ENCODE results near the gene PSPN.

DNA sequence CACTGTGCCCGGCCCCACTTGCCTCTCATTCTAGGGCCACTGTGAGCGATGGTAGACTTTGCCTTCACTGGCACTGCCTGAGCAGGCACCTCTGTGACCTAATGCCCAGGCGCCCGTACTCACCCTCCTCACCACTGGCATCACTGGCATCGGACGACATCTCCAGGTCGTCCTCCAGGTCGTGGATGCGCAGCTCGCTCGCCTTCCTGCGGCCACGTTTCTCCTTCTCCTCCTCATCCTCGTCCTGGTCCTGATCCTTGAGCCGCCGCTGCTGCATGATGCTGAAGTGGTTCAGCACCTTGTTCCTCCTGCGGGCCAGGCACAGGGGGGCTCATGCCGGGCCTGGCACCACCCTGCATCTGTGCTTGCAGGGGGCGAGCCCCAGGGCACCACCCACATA is 7.5 kb upstream of the PSPN start:
- TF ChIP-seq, protein P1, sequence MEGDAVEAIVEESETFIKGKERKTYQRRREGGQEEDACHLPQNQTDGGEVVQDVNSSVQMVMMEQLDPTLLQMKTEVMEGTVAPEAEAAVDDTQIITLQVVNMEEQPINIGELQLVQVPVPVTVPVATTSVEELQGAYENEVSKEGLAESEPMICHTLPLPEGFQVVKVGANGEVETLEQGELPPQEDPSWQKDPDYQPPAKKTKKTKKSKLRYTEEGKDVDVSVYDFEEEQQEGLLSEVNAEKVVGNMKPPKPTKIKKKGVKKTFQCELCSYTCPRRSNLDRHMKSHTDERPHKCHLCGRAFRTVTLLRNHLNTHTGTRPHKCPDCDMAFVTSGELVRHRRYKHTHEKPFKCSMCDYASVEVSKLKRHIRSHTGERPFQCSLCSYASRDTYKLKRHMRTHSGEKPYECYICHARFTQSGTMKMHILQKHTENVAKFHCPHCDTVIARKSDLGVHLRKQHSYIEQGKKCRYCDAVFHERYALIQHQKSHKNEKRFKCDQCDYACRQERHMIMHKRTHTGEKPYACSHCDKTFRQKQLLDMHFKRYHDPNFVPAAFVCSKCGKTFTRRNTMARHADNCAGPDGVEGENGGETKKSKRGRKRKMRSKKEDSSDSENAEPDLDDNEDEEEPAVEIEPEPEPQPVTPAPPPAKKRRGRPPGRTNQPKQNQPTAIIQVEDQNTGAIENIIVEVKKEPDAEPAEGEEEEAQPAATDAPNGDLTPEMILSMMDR (IDR thresholded peaks at IDR 0.05): no peak
- TF ChIP-seq POLR2A (IDR thresholded peaks at IDR 0.05): no peak
